B cell (primary cell): Measurements from ENCODE around the gene TRPM4. TPM values are rescaled to one million over a fixed set of nuclear protein-coding genes. Genes with fewer than 3 reads are reported as not detected.
A peak's percentile ranks its signal among the peaks of the same experiment; 100 is the strongest.

ENCODE experiments used
- ATAC-seq: fragments of 200-7000 bp; cut with Tn5 transposase; one replicate; pipeline ENCODE4 v1.10.0; 2021; ENCODE audit warnings: low read depth, mild to moderate bottlenecking, moderate number of reproducible peaks, moderate library complexity
- CTCF ChIA-PET: fragments of 350-600 bp; sonication (Branson Sonifier 250); formaldehyde crosslinking; loops from one replicate; lab custom pipeline; 2021; ENCODE audit warnings: antibody characterized with exemption, inconsistent platforms; lab: Charles Lee
- POLR2A ChIA-PET: fragments of 350-600 bp; sonication (Branson Sonifier 250); formaldehyde crosslinking; loops from one replicate; lab custom pipeline; 2021; ENCODE audit warnings: antibody characterized with exemption; lab: Charles Lee
- DNase-seq: peaks from one replicate; pipeline ENCODE4 v3.0.0; 2013
- H2AFZ ChIP-seq: 2 replicates; pipeline ENCODE4 v1.6.1; 2012; ENCODE audit warnings: mild to moderate bottlenecking, low read depth, low read length; ENCODE audit not compliant: insufficient read depth, poor library complexity, severe bottlenecking
- H3K27ac ChIP-seq, 2 donors: 1 replicate in 1 of 2; 2 replicates in 1 of 2; pipeline ENCODE4 v1.5.1; 2012 to 2013; ENCODE audit warnings: low read length in 2 of 2, mild to moderate bottlenecking in 2 of 2, moderate library complexity in 1 of 2
- H3K27me3 ChIP-seq, 4 experiments: fragments of 200-600 bp in 1 of 4; sonication (generic) in 1 of 4; replicated peaks in 1 of 4; 1 replicate in 2 of 4; 2 replicates in 2 of 4; pipeline versions ENCODE4 v1.6.1 to v1.7.0; 2013 to 2016; ENCODE audit warnings: low read length in 3 of 4, mild to moderate bottlenecking in 2 of 4, mixed read lengths in 1 of 4, moderate library complexity in 1 of 4; ENCODE audit not compliant: insufficient read depth in 4 of 4, control insufficient read depth in 3 of 4; ENCODE audit errors: control extremely low read depth in 1 of 4
- H3K36me3 ChIP-seq, 2 experiments: replicated peaks in 1 of 2; 1 replicate in 1 of 2; 2 replicates in 1 of 2; pipeline versions ENCODE4 v1.6.1 to v1.7.1; 2013; ENCODE audit warnings: low read length in 1 of 2; ENCODE audit not compliant: insufficient read depth in 2 of 2, control insufficient read depth in 1 of 2; ENCODE audit errors: control extremely low read depth in 1 of 2, extremely low read depth in 1 of 2
- H3K4me1 ChIP-seq, 2 donors: fragments of 200-600 bp in 1 of 2; sonication (generic) in 1 of 2; 1 replicate in 1 of 2; 2 replicates in 1 of 2; pipeline versions ENCODE4 v1.5.1 to v1.6.1; 2013 to 2017; ENCODE audit warnings: low read length in 2 of 2; ENCODE audit not compliant: control insufficient read depth in 2 of 2, insufficient read depth in 2 of 2
- H3K4me2 ChIP-seq: replicated peaks from 2 replicates; pipeline ENCODE3; 2012; ENCODE audit warnings: mild to moderate bottlenecking, low read depth, low read length; ENCODE audit not compliant: poor library complexity, severe bottlenecking
- H3K4me3 ChIP-seq, 5 experiments: fragments of 200-600 bp in 1 of 5; sonication (generic) in 1 of 5; 1 replicate in 3 of 5; 2 replicates in 2 of 5; pipeline versions ENCODE4 v1.5.1 to v1.7.0; 2011 to 2016; ENCODE audit warnings: low read length in 4 of 5, mild to moderate bottlenecking in 4 of 5, low read depth in 2 of 5, control low read depth in 1 of 5, moderate library complexity in 1 of 5; ENCODE audit not compliant: insufficient read depth in 1 of 5; ENCODE audit errors: control extremely low read depth in 1 of 5, extremely low read depth in 1 of 5
- H3K79me2 ChIP-seq: fragments of 200-600 bp; sonication (generic); one replicate; pipeline ENCODE4 v1.6.0; 2016; ENCODE audit warnings: low read length; ENCODE audit not compliant: control insufficient read depth, insufficient read depth
- H3K9ac ChIP-seq: fragments of 200-600 bp; sonication (generic); 2 replicates; pipeline ENCODE4 v1.6.1; 2017; ENCODE audit warnings: mild to moderate bottlenecking, low read length, moderate library complexity
- H3K9me3 ChIP-seq, 3 donors: one replicate each; pipeline versions ENCODE4 v1.6.1 to v1.7.1; 2013; ENCODE audit warnings: low read length in 2 of 3; ENCODE audit not compliant: control insufficient read depth in 2 of 3, insufficient read depth in 1 of 3; ENCODE audit errors: control extremely low read depth in 1 of 3
- H4K20me1 ChIP-seq: 2 replicates; pipeline ENCODE4 v1.6.0; 2012; ENCODE audit warnings: mild to moderate bottlenecking, low read length; ENCODE audit not compliant: insufficient read depth, control insufficient read depth, poor library complexity, severe bottlenecking
- H3K27ac Mint-ChIP-seq: one replicate; pipeline ENCODE4 v1.8.0; 2021; ENCODE audit warnings: mixed read lengths
- H3K27me3 Mint-ChIP-seq: one replicate; pipeline ENCODE4 v1.8.0; 2021; ENCODE audit warnings: mixed read lengths
- H3K4me1 Mint-ChIP-seq: one replicate; pipeline ENCODE4 v1.8.0; 2021; ENCODE audit warnings: mixed read lengths
- H3K4me3 Mint-ChIP-seq: one replicate; pipeline ENCODE4 v1.8.0; 2021; ENCODE audit warnings: mixed read lengths
- H3K9me3 Mint-ChIP-seq: one replicate; pipeline ENCODE4 v1.8.0; 2022; ENCODE audit warnings: mixed read lengths; ENCODE audit not compliant: insufficient read depth
- CTCF ChIP-seq: fragments of 200-600 bp; IDR thresholded peaks from one replicate; pipeline ENCODE4 v1.8.0; 2022; ENCODE audit warnings: antibody characterized with exemption, mild to moderate bottlenecking
- EZH2 ChIP-seq: IDR thresholded peaks from 2 replicates; pipeline ENCODE4 v1.6.1; 2012; ENCODE audit warnings: borderline replicate concordance, low read depth, mild to moderate bottlenecking, moderate library complexity, low read length; ENCODE audit not compliant: insufficient read depth, poor library complexity, severe bottlenecking
- WGBS: methylation state at CpG from one replicate; pipeline ENCODE4 v1.1.5; 2013; ENCODE audit warnings: missing lambda C conversion rate; ENCODE audit not compliant: insufficient coverage; 5-methylcytosine and 5-hydroxymethylcytosine counted together
- intact Hi-C: fragments of 100-400 bp; cut with micrococcal nuclease; formaldehyde crosslinking; loops from one replicate; pipeline ENCODE4 v1.10.0; 2022
- polyA plus RNA-seq: library from polyadenylated mRNA; depleted of rRNA; stranded (reverse); fragments of >200 nt; gene quantifications from 2 replicates; pipeline ENCODE4 v1.2.3, GENCODE V29; 2012
- total RNA-seq, 2 donors: library from RNA; stranded (reverse); fragments of 120-200 nt in 1 of 2; gene quantifications; 1 replicate in 1 of 2; 2 replicates in 1 of 2; pipeline versions ENCODE4 v1.2.3 to v1.2.4, GENCODE V29; 2013 to 2022

The TRPM4 gene
- total and polyA plus RNA-seq, 2 donors (not counting 1 experiment from before 2014, with no cell fraction given): 0.24 TPM; not detected in 1

DNA sequence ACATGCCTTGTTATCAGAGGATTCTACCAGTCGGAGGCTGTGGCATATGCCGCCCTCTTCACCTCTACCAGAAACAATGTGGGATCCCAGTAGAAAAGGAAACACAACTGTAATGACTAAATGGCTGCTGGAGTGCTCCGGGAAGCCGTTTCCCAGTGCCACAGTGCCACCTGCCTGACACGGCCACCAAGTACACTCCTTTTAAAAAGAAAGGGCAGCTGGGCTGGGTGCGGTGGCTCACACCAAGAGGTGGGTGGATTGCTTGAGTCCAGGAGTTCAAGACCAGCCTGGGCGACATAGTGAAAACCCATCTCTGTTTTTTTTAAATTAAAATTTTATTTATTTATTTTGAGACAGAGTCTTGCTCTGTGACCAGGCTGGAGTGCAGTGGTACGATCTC, 67.3 kb downstream of the TRPM4 start:
- DNase-seq: peak; percentile 44
- H3K9me3 ChIP-seq: no peaks in the 10 kb centered on the region
- H2AFZ ChIP-seq: no peak overlapping the region
- CTCF ChIA-PET: interaction anchor here (0.6 to 5.0 kb wide), 21 partner anchors 11 to 474 kb away, joined by 3 to 35 read pairs (median 5); partner anchors contain the start of genes ALDH16A1, FLT3LG and RCN3
- TF ChIP-seq EZH2: no peak
- TF ChIP-seq CTCF: peak; percentile 23
- 0% methylated on average over 2 of the region's 8 CpGs for WGBS
- no peaks in the 10 kb centered on the region for H3K9me3 Mint-ChIP-seq
- H3K27ac Mint-ChIP-seq: no peak overlapping the region
- POLR2A ChIA-PET: no interaction called here
- no peaks in the 10 kb centered on the region for H4K20me1 ChIP-seq
- no peak for ATAC-seq
- intact Hi-C loops: loop anchor here (1.0 to 5.0 kb wide), 2 partner anchors 128 to 167 kb away; no protein-coding TSS in a partner anchor
- H3K79me2 ChIP-seq: no peaks in the 10 kb centered on the region
- no peaks in the 10 kb centered on the region for H3K36me3 ChIP-seq
- H3K27me3 ChIP-seq: no peaks in the 10 kb centered on the region
- H3K4me2 ChIP-seq: no peak overlapping the region
- H3K4me3 Mint-ChIP-seq: no peak overlapping the region
- H3K27me3 Mint-ChIP-seq: peaks cover 7% of the 10 kb centered on the region
- peaks cover 0 to 8% of the 10 kb centered on the region in 2 donors for H3K4me1 ChIP-seq
- no peak overlapping the region for H3K4me3 ChIP-seq
- peaks cover 8% of the 10 kb centered on the region for H3K4me1 Mint-ChIP-seq
- H3K27ac ChIP-seq: no peak overlapping the region
- no peak overlapping the region for H3K9ac ChIP-seq

DNA sequence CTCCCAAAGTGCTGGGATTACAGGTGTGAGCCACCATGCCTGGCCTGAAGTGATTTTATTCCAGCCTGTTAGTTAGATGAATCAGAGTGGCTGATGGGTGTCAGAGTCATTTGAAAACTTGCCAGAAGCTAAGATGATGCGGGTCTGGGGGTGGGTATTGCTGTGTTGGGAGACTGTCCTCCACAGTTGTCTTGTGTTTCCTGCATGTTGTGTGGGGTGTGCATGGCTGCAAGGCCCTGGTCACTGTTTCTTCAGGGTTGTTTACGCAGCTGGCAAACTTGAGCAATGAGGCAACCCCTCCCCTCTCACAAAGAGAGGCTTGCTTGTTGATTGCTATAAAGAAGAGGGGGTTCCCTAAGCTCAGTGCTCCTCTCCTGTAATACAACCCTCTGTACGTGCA, 71.8 kb downstream of the TRPM4 start:
- Mint-ChIP-seq H3K9me3 (no peaks in the 10 kb centered on the region), H3K4me1 (peaks cover 20% of the 10 kb centered on the region), H3K27me3 (peaks cover 9% of the 10 kb centered on the region), H3K4me3 (no peak overlapping the region), H3K27ac (no peak overlapping the region)
- TF ChIP-seq EZH2 (no peak), CTCF (no peak)
- Histone ChIP-seq H3K4me1 (peaks cover 6 to 16% of the 10 kb centered on the region in 2 donors), H3K79me2 (no peaks in the 10 kb centered on the region), H4K20me1 (no peaks in the 10 kb centered on the region), H2AFZ (no peak overlapping the region), H3K9me3 (no peaks in the 10 kb centered on the region), H3K27ac (no peak overlapping the region), H3K9ac (no peak overlapping the region), H3K36me3 (no peaks in the 10 kb centered on the region), H3K4me2 (no peak overlapping the region), H3K27me3 (no peaks in the 10 kb centered on the region), H3K4me3 (no peak overlapping the region)
- DNase-seq (no peak), ATAC-seq (no peak)
- intact Hi-C loops: loop anchor here (5.0 kb wide), 1 partner anchor 163 kb away; no protein-coding TSS in a partner anchor
- WGBS: 90% methylated on average over 1 of the region's 3 CpGs
- ChIA-PET CTCF (interaction anchor here (1.5 to 2.0 kb wide), 2 partner anchors 132 to 244 kb away, joined by 3 to 5 read pairs; partner anchors contain the start of gene FLT3LG), POLR2A (no interaction called here)
